Measurements from ENCODE around the gene PPM1B. TPM values are rescaled to one million over a fixed set of nuclear protein-coding genes. Genes with fewer than 3 reads are reported as not detected.

Gene PPM1B
- total and polyA plus RNA-seq, 10 of the 15 experiments (the other 5 are each of a cell fraction or from before 2014, with no cell fraction given) = 12.5 to 53.4 (median 33.7) TPM

- CTCF ChIA-PET = interaction anchor here (0.8 kb wide), 1 partner anchor 46 kb away, joined by 4 read pairs; no protein-coding TSS in a partner anchor
- no peaks in the 10 kb centered on the region for H3K36me3 ChIP-seq (ENCODE audit: control insufficient read depth in 2 of 2, insufficient read depth in 2 of 2, low read length in 1 of 2)
- no peak overlapping the region for H3K4me3 ChIP-seq
- H3K9me3 ChIP-seq (replicated peaks; ENCODE audit: control insufficient read depth, insufficient read depth, low read length) = no peaks in the 10 kb centered on the region
- RAD21 ChIA-PET (ENCODE audit: unreplicated experiment) = no interaction called here
- H3K79me2 ChIP-seq (ENCODE audit: control insufficient read depth, insufficient read depth, low read length) = no peaks in the 10 kb centered on the region
- H4K20me1 ChIP-seq (ENCODE audit: control insufficient read depth, insufficient read depth) = no peaks in the 10 kb centered on the region
- SMC1A ChIA-PET (ENCODE audit: uncharacterized antibody, unreplicated experiment) = no interaction called here
- no peaks in the 10 kb centered on the region for H3K4me1 ChIP-seq (ENCODE audit: control insufficient read depth, insufficient read depth, low read length)
- ATAC-seq (no peak), FAIRE-seq (no peak), DNase-seq (ENCODE audit: low read depth, low spot score) (no peak)
- no peak overlapping the region for H3K27ac ChIP-seq (ENCODE audit: control insufficient read depth, insufficient read depth)
- no TSS peak for BruUV-seq (replicated peaks)
- POLR2A ChIA-PET = interaction anchor here (1.0 kb wide), 1 partner anchor 13 kb away, joined by 4 read pairs; no protein-coding TSS in a partner anchor
- H3K4me2 ChIP-seq (ENCODE audit: control insufficient read depth, insufficient read depth) = no peak overlapping the region
- intact Hi-C loops (cut with micrococcal nuclease; ENCODE audit: unreplicated experiment) (no loop called here), in situ Hi-C loops (cut with MboI) (no loop called here)
- no peak overlapping the region for H3K9ac ChIP-seq (ENCODE audit: control insufficient read depth, insufficient read depth, low read length)
- no peaks in the 10 kb centered on the region for H3K27me3 ChIP-seq (replicated peaks in 1 of 2; ENCODE audit: control insufficient read depth in 2 of 2, insufficient read depth in 2 of 2, low read length in 1 of 2)
- H2AFZ ChIP-seq (ENCODE audit: control insufficient read depth, low read depth, low read length) = no peak overlapping the region
- TF ChIP-seq SP1 (IDR thresholded peaks at IDR 0.05; ENCODE audit: low read depth, low read length) (no peak), TAF1 (IDR thresholded peaks at IDR 0.05; ENCODE audit: borderline replicate concordance, low read depth, low read length) (no peak), IRF5 (IDR thresholded peaks at IDR 0.05; ENCODE audit: borderline replicate concordance) (no peak), RCOR1 (conservative IDR thresholded peaks at IDR 0.05; ENCODE audit: low read depth, low read length) (no peak), PKNOX1 (IDR thresholded peaks at IDR 0.05) (no peak), SRF (IDR thresholded peaks at IDR 0.05; ENCODE audit: low read depth in 2 of 2, low read length in 2 of 2) (no peak), USF2 (IDR thresholded peaks at IDR 0.05; ENCODE audit: borderline replicate concordance, low read depth, low read length) (no peak), PML (IDR thresholded peaks at IDR 0.05; ENCODE audit: low read length) (no peak), TCF7 (IDR thresholded peaks at IDR 0.05; ENCODE audit: borderline replicate concordance) (no peak), DPF2 (IDR thresholded peaks at IDR 0.05) (no peak), CBX3 (IDR thresholded peaks at IDR 0.05; ENCODE audit: borderline replicate concordance, low read depth) (no peak), CBFB (IDR thresholded peaks at IDR 0.05; ENCODE audit: low read depth) (no peak), ZNF687 (IDR thresholded peaks at IDR 0.05) (no peak), POU2F2 (IDR thresholded peaks at IDR 0.05; ENCODE audit: borderline replicate concordance, low read depth, low read length) (no peak), PAX5 (IDR thresholded peaks at IDR 0.05; ENCODE audit: borderline replicate concordance, low read depth, low read length) (no peak), BACH1 (IDR thresholded peaks at IDR 0.05; ENCODE audit: borderline replicate concordance) (no peak), SMAD1 (IDR thresholded peaks at IDR 0.05; ENCODE audit: low read depth, partially characterized antibody) (no peak), NFYA (IDR thresholded peaks at IDR 0.05; ENCODE audit: borderline replicate concordance, low read depth, low read length) (no peak), KDM1A (IDR thresholded peaks at IDR 0.05; ENCODE audit: borderline replicate concordance) (no peak)
Measured at GRCh38 chr2:44135296-44135695, 33.4 kb upstream of the PPM1B start.

All from GM12878 (cell line).